Calu3 (cell line): ENCODE results near the gene DCLK1. TPM values are rescaled to one million over a fixed set of nuclear protein-coding genes. Genes with fewer than 3 reads are reported as not detected.

ENCODE experiments used
- BruUV-seq: library from RNA; stranded (reverse); fragments of 400-500 nt; replicated peaks from 2 replicates; lab custom pipeline; 2021; lab: Mats Ljungman, UMichigan
- CTCF ChIA-PET: fragments of 300-600 bp; sonication (Branson Sonifier 250); formaldehyde crosslinking; loops from one replicate; lab custom pipeline; 2022; ENCODE audit warnings: antibody characterized with exemption; lab: Charles Lee
- DNase-seq: peaks from one replicate; pipeline ENCODE4 v3.0.0; 2022
- H3K27ac Mint-ChIP-seq: one replicate; pipeline ENCODE4 v1.8.0; 2022; ENCODE audit warnings: mixed read lengths; ENCODE audit not compliant: unreplicated experiment
- H3K27me3 Mint-ChIP-seq: one replicate; pipeline ENCODE4 v1.8.0; 2022; ENCODE audit warnings: mixed read lengths; ENCODE audit not compliant: unreplicated experiment
- H3K36me3 Mint-ChIP-seq: one replicate; pipeline ENCODE4 v1.8.0; 2022; ENCODE audit warnings: mild to moderate bottlenecking, moderate library complexity, mixed read lengths; ENCODE audit not compliant: insufficient read depth, unreplicated experiment
- H3K4me1 Mint-ChIP-seq: one replicate; pipeline ENCODE4 v1.8.0; 2022; ENCODE audit warnings: mild to moderate bottlenecking, low read depth, mixed read lengths; ENCODE audit not compliant: unreplicated experiment
- H3K4me3 Mint-ChIP-seq: one replicate; pipeline ENCODE4 v1.8.0; 2022; ENCODE audit warnings: mild to moderate bottlenecking, low read depth, moderate library complexity, mixed read lengths; ENCODE audit not compliant: unreplicated experiment
- H3K9me3 Mint-ChIP-seq: one replicate; pipeline ENCODE4 v1.8.0; 2022; ENCODE audit warnings: low read depth, mixed read lengths; ENCODE audit not compliant: unreplicated experiment
- intact Hi-C: fragments of 100-400 bp; cut with micrococcal nuclease; formaldehyde crosslinking; loops from one replicate; pipeline ENCODE4 v1.10.0; 2022; ENCODE audit not compliant: unreplicated experiment
- total RNA-seq: library from RNA; stranded (reverse); gene quantifications from 2 replicates; pipeline ENCODE4 v1.2.3, GENCODE V29; 2022
- TF ChIP-seq, protein P1 (sequence below): fragments of 200-600 bp; IDR thresholded peaks from one replicate; pipeline ENCODE4 v1.8.0; 2022; ENCODE audit warnings: antibody characterized with exemption; ENCODE audit not compliant: unreplicated experiment

The DCLK1 gene
- total RNA-seq, 1 experiment from 2014 or later, result not detected

DNA sequence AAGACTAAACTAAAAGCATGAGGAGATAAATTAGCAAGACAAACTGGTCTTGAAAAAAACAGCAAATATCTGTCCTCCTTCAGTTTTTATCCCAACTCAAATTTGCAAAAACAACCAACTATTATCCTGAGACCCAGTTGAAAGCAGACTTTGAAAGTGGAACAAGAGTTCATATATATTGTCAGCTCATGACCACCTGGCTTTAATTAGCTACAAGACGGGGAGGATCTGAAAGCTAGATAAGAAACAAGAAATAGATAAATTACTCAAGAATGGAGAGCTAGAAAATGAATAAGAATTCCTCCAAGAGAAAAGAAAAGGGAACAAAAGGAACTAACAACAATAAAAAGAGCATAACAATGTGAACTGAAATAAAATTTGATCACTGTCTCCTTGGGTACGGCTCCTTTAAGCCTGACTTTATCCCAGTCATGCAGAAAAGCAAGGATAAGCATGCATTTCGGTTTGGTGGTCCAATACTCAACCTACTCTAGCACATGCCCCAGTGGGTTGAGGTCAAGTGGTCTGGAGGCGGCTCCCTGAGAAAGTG lies 246.9 kb downstream of the DCLK1 start:
- TF ChIP-seq, protein P1, sequence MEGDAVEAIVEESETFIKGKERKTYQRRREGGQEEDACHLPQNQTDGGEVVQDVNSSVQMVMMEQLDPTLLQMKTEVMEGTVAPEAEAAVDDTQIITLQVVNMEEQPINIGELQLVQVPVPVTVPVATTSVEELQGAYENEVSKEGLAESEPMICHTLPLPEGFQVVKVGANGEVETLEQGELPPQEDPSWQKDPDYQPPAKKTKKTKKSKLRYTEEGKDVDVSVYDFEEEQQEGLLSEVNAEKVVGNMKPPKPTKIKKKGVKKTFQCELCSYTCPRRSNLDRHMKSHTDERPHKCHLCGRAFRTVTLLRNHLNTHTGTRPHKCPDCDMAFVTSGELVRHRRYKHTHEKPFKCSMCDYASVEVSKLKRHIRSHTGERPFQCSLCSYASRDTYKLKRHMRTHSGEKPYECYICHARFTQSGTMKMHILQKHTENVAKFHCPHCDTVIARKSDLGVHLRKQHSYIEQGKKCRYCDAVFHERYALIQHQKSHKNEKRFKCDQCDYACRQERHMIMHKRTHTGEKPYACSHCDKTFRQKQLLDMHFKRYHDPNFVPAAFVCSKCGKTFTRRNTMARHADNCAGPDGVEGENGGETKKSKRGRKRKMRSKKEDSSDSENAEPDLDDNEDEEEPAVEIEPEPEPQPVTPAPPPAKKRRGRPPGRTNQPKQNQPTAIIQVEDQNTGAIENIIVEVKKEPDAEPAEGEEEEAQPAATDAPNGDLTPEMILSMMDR, result no peak
- no peak overlapping the region for H3K27ac Mint-ChIP-seq
- peaks cover 10% of the 10 kb centered on the region for H3K27me3 Mint-ChIP-seq
- DNase-seq, result no peak
- no peaks in the 10 kb centered on the region for H3K36me3 Mint-ChIP-seq
- H3K4me3 Mint-ChIP-seq, result no peak overlapping the region
- intact Hi-C loops, result no loop called here
- BruUV-seq, result no TSS peak
- no peaks in the 10 kb centered on the region for H3K9me3 Mint-ChIP-seq
- peaks cover 11% of the 10 kb centered on the region for H3K4me1 Mint-ChIP-seq
- CTCF ChIA-PET, result interaction anchor here (0.7 kb wide), 1 partner anchor 44 kb away, joined by 3 read pairs; no protein-coding TSS in a partner anchor

DNA sequence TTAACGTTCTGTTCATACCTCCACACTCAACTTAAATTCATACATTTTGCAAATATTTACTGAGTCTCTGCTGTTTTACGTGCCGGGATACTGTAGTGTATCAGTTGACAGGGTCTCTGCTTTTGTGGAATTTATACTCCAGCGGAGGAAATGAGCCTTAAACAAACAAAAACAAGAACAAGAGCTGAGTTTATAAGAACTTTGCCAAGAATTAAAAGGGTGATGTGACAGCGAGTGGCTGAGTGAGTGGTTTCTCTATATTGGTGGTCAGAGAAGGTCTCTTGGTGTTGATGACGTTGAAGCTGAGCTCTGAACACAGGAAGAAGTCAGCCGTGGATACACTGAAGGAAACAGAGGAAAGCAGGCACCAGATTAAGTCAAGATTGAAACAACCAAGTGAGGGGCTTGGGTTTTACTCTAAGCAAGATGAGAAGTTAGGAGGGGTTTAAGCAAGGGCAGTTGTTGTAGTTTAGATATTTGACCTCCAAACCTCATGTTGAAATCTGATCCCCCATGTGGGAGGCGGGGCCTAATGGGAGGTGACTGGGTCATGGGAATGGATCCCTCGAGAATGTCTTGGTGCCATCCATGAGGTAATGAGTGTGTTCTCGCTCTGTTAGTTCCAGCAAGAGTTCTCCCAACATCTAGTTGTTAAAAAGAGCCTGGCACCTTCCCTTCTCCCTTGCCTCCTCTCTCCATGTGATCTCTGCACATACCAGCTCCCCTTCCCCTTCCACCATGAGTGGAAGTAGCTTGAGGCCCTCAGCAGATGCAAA lies 248.3 kb downstream of the DCLK1 start:
- TF ChIP-seq, protein P1, result no peak
- H3K36me3 Mint-ChIP-seq, result no peaks in the 10 kb centered on the region
- H3K9me3 Mint-ChIP-seq, result no peaks in the 10 kb centered on the region
- H3K4me3 Mint-ChIP-seq, result no peak overlapping the region
- BruUV-seq, result no TSS peak
- DNase-seq, result no peak
- H3K27me3 Mint-ChIP-seq, result peaks cover 10% of the 10 kb centered on the region
- peaks cover 11% of the 10 kb centered on the region for H3K4me1 Mint-ChIP-seq
- CTCF ChIA-PET, result no interaction called here
- no peak overlapping the region for H3K27ac Mint-ChIP-seq
- intact Hi-C loops, result no loop called here

DNA sequence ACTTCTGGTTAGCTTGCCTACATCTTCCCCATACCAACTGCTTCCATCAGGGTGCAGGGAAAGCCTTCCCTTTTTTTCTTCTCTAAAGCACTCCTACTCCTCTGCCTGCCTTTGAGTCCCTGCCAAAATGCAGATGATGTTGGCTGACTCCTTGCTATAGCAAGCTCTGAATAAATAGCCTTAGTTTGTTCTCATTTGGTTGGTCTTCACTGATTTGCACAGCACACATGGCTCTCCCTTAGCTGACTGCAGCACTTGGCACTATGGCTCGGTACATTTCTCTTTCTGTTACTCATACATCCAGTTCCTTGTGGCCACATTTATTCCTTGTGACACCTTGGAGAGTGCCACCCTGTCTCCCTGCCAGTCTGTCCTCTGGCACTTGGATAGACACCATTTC lies 249.8 kb downstream of the DCLK1 start:
- BruUV-seq, result no TSS peak
- intact Hi-C loops, result no loop called here
- Mint-ChIP-seq H3K9me3 (no peaks in the 10 kb centered on the region), H3K27ac (no peak overlapping the region), H3K4me3 (no peak overlapping the region), H3K36me3 (no peaks in the 10 kb centered on the region), H3K4me1 (peaks cover 11% of the 10 kb centered on the region), H3K27me3 (peaks cover 10% of the 10 kb centered on the region)
- DNase-seq, result no peak
- TF ChIP-seq, protein P1, result no peak
- CTCF ChIA-PET, result no interaction called here

DNA sequence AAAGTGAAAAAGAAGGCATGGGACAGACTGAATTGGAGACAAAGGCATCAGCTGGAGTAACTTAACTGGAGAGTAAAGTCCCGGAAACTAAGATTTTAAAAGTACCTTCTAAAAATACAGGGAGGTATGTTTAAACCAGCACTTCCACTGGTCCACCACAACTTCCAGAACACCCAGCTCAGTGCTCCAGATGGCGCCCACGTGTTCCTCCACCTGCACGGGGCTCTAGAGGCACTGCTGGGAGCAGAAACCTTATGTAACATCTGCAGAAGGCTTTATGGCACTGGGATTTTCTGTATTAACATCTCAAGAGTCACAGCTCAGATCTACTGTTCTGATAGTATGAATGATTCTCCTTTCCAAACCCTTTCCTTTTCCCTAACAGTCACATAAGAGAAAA lies 252.1 kb downstream of the DCLK1 start:
- no TSS peak for BruUV-seq
- intact Hi-C loops, result no loop called here
- TF ChIP-seq, protein P1, result no peak
- no peak overlapping the region for H3K27ac Mint-ChIP-seq
- H3K4me1 Mint-ChIP-seq, result peaks cover 11% of the 10 kb centered on the region
- no peaks in the 10 kb centered on the region for H3K9me3 Mint-ChIP-seq
- H3K4me3 Mint-ChIP-seq, result no peak overlapping the region
- CTCF ChIA-PET, result no interaction called here
- no peak for DNase-seq
- peaks cover 10% of the 10 kb centered on the region for H3K27me3 Mint-ChIP-seq
- H3K36me3 Mint-ChIP-seq, result no peaks in the 10 kb centered on the region
